ENCODE measurements around the gene RAE1.

Gene RAE1

GRCh38 chr20:57351042-57351783 is at the start of gene RAE1:
Gene RAE1 (plus strand): TSS chr20:57351255. CDS start chr20:57354039, 2,784 bp downstream.
- no peak for TF ChIP-seq CTCF (IDR thresholded peaks at IDR 0.05; ENCODE audit: extremely low read depth, missing control alignments)
- peak; percentile 93 for DNase-seq (ENCODE audit: low spot score)

- TF ChIP-seq CTCF (IDR thresholded peaks at IDR 0.05; ENCODE audit: extremely low read depth, missing control alignments), result no peak
- no peak for DNase-seq (ENCODE audit: low spot score)
These were observed 44.3 kb upstream of the RAE1 start for GRCh38 chr20:57306747-57307146.

GRCh38 chr20:57308451-57309271 is 42.4 kb upstream of the RAE1 start:
- TF ChIP-seq CTCF (IDR thresholded peaks at IDR 0.05; ENCODE audit: extremely low read depth, missing control alignments), result no peak
- DNase-seq (ENCODE audit: low spot score), result no peak

GRCh38 chr20:57309544-57310115 is 41.4 kb upstream of the RAE1 start:
- DNase-seq (ENCODE audit: low spot score), result no peak
- TF ChIP-seq CTCF (IDR thresholded peaks at IDR 0.05; ENCODE audit: extremely low read depth, missing control alignments), result no peak

GRCh38 chr20:57310821-57311514 is 40.1 kb upstream of the RAE1 start:
- no peak for DNase-seq (ENCODE audit: low spot score)
- TF ChIP-seq CTCF (IDR thresholded peaks at IDR 0.05; ENCODE audit: extremely low read depth, missing control alignments), result no peak

DNA sequence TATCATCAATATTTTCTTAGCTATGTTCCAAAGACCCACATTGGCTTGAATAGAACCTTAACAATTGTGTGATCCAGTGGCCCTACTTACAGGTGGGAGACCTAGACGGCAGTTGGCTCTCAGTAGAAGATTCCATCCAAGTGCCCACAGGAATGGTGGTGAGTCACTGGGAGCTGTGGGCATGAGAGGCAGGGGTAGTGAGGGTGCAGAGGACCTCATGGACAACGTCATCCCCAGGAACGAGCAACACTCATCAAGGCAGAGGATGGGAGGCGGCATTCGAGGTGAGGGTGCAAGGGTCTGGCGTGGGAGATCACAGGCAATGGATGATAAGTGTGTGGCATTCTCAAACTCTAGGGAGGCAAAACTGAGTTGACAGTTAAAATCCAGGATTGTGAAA is 38.9 kb upstream of the RAE1 start:
- TF ChIP-seq CTCF (IDR thresholded peaks at IDR 0.05; ENCODE audit: extremely low read depth, missing control alignments), result no peak
- no peak for DNase-seq (ENCODE audit: low spot score)

Measured in GM20000 (cell line).